IMR-90 (cell line): ENCODE data around the gene BPTF.
"Not testable (repeated sequence)": the region's sequence is repeated elsewhere in the genome, so short reads cannot be mapped to it uniquely, and the experiment has no call there.

ENCODE experiments used
- CEBPB ChIP-seq: IDR thresholded peaks from 2 replicates; pipeline ENCODE4 v1.6.1; 2012; ENCODE audit warnings: low read depth, low read length, improper control_type of control experiment
- CTCF ChIP-seq: conservative IDR thresholded peaks from 2 replicates; pipeline ENCODE4 v1.5.1; 2012; ENCODE audit warnings: mild to moderate bottlenecking, low read depth, low read length, improper control_type of control experiment
- FOS ChIP-seq: fragments of 150-350 bp; IDR thresholded peaks from 2 replicates; pipeline ENCODE4 v1.6.1; 2016; ENCODE audit warnings: low read depth, low read length
- POLR2A ChIP-seq: IDR thresholded peaks from 2 replicates; pipeline ENCODE4 v1.6.1; 2012; ENCODE audit warnings: mild to moderate bottlenecking, low read depth, low read length

DNA sequence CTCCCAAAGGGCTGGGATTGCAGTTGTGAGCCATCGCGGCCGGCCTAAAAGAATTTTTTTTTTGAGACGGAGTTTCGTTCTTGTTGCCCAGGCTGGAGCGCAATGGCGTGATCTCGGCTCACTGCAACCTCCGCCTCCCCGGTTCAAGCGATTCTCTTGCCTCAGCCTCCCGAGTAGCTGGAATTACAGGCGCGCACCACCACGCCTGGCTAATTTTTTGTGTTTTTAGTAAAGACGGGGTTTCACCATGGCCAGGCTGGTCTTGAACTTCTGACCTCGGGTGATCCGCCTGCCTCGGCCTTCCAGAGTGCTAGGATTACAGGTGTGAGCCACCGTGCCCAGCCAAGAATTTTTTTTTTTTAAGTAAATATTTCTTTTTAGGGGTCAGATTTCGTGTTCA is 193.2 kb downstream of the BPTF start:
- TF ChIP-seq CTCF, CEBPB, FOS, POLR2A: not testable (repeated sequence)
